Cortex of kidney (tissue), 1 donor: ENCODE results near the gene KLHL11.
"Not testable (repeated sequence)": the region's sequence is repeated elsewhere in the genome, so short reads cannot be mapped to it uniquely, and the experiment has no call there.

ENCODE experiments used
- DNase-seq: peaks from one replicate; lab custom pipeline; 2025; lab: John Stamatoyannopoulos, UW

Gene KLHL11

GRCh38 chr17:41836550-41837196 is 28.6 kb downstream of the KLHL11 start:
- DNase-seq = no peak

DNA sequence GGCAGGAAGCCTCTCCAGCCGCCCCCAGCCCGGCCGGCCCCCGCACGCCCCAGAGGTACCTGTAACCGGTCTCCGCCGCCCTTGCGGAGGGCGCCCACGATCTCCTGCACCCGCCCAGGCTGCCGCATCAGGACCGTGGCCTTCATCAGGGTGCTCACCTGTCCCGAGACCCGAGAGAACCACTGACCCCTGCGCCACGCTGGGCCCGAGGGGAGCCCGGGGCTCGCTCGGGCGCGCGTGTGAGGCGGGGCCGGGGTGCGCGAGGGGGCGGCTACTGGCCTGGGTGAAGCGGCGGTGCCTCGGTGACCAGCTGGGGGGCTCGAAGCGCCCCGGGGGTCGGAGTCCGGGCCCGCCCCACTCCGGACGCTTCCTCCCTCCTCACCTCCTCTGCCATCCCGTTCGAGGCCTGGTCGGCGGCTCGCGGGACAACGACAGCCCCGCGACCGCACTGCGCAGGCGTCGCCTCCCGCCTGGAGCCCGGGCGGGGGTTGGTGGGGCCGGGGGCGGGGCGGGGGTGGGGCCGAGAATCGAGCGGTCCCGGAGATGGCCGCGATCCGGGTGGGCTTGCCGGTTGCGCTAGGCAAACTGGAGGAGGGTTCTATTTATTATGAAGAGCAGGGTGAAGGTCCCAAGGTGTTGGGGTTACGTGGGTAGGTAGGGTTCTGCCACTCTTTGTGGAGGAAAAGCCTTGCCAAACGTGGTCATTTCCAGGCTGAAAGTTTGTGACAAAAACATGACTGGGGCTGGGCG is 29.2 kb downstream of the KLHL11 start, which contains the start of gene NT5C3B:
TSS of gene NT5C3B (minus strand) at position 433 of the 750 bp plus-strand sequence. CDS start at position 394, 39 bp downstream.
- DNase-seq = no peak

DNA sequence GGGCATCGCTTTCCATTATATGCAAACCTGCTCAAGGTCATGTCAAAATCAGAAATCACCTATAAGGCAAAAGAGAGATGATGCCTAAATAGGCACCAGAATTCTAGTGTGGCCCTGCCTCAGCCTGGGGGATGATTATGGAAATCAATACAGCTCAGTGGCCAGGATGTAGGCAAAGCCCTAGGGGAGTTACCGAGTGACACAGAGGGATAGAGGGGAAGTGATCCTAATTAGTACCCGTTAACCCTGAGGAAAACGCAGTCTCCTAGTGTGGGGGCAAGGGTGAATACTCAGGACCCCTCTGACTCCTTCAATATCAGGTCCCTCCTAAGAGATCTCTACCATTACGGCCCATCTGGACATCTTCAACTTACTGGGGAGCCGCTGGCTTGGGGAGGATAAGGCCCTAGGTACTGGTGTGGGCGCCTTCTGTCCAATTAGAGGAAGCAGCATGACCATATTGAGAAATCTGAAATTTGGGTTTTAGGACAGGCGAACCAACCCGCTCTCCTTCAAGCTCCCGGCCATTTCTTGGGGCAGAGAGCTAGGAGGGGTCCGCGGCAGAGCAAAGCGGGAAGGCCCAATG is 29.9 kb downstream of the KLHL11 start:
- DNase-seq = no peak

DNA sequence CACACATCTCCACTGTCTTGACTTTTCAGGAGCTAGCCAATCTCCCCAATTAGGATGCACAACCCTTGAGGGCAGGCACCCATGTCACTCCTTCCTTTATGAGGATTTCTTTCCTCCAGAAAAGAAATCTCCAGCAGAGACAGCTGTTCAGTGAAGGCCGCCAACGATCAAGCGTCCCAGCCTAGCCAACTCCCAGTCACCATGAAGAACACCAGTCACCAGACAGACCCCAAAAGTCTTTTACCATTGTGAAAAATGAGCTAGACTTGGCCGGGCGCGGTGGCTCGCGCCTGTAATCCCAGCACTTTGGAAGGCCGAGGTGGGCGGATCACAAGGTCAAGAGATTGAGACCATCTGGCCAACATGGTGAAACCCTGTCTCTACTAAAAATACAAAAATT is 35.3 kb downstream of the KLHL11 start:
- not testable (repeated sequence) for DNase-seq

DNA sequence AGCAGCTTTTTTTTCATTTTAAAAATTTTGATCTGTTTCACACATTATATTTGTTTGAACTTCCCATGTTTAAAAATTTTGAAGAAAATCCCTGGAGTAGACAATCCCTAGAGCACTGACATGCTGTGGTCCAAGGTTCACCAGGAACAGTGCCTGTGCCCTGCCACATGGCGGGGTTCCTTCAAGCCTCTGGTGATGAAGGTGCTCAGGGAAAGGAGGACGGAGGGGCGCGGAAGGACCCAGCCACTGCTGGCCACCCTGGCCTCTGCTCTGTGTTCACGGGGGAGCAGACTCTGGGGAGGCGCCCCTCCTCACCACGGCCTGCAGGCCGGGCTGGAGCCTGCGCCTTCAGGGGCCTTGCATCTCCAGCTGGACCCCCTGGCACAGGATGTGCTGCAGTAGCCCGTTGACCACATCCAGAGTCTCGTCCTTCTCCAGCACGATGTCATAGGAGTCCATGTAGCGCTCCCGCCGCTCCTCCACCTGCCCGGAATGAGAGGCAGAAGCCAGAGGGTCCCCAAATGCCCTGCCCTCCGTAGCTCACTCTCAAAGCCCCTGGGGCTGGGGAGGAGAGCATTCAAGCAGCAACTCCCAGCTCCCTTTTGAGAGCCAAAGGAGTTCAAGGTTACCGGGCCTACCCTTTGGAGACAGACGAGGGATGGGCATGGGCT is 39.9 kb downstream of the KLHL11 start:
- no peak for DNase-seq

DNA sequence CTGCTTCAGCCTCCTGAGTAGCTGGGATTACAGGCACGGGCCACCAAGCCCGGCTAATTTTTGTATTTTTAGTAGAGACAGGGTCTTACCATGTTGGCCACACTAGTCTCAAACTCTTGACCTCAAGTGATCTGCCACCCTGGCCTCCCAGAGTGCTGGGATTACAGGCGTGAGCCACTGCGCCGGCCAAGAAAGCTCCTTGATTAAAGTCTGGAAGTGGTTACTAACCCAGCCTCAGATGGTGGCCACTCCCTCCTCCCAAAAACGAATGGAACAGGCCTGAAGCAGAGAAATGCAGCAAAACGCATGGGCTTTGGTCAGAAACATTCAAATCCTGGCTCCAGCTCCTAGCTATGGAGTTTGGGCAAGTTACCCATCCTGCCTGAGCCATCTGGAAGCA is 41.1 kb downstream of the KLHL11 start:
- DNase-seq = no peak

DNA sequence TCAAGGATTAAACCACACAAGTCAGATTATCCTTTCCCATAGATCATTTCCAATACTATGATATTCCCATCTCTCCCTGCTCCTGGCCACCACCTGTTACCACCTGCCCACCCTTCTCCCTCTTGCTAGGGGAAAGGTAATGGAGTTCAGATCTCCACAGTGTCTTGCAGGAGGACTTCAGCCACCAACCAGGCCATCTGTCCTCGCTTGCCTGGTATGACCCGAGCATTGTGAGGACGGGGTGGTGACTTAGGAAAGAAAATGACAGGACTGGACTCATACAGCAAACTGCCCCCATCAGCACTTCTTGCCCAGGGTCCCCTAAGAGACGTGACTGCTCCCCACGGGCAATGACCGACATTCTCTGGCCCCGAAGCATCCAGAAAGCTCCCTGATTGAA is 41.6 kb downstream of the KLHL11 start:
- DNase-seq = no peak

DNA sequence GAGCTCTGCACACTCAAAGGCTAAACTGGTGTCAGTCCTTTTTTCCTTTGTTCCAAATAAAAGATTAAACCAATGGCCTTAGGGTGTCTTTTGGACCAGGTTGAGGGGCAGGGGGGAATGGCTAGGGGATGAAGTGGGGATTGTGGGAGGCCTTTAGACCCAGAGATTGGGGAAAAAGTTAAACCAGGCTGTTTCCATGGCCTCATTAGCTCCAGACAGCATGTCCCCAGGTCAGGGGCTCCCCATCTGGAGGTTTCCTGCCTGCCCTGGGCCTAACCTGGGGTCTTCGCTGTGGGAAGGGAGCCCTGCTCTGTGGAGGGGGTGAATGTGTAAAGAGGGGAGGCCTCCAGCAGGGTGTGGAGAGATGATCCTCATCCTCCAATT is 42.1 kb downstream of the KLHL11 start:
- DNase-seq = no peak

GRCh38 chr17:41822216-41823140 is 42.7 kb downstream of the KLHL11 start:
- DNase-seq = no peak

DNA sequence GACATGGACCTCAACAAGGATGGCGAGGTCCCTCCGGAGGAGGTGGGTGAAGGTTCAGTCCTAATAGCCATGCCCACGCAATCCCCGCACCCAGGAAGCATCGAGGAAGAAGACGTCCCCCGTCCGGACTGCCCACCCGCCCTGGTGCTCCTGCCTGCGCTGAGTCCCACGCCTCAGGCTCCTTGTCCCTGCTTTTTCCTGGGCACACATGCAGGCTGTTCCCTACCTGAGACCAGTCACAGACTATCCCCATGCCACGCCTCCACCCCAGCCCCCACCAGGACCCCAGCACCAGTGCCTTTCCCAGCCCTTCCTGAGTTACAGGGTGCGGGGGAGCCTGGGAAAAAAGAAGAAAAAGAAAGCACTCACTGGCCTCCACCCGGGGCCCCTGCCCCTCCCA is 43.4 kb downstream of the KLHL11 start:
- no peak for DNase-seq

DNA sequence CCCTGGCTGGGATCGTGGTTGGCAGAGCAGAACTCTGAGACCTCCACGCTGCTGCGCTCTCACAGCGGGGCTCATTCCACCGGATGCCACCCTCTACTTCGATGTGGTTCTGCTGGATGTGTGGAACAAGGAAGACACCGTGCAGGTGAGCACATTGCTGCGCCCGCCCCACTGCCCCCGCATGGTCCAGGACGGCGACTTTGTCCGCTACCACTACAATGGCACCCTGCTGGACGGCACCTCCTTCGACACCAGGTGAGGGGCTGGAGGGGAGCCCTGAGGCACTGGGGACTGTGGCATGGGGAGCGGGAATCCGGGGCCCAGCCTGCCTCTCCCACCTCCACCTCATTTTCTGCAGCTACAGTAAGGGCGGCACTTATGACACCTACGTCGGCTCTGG is 47.2 kb downstream of the KLHL11 start:
- DNase-seq = no peak

- DNase-seq = no peak
Measured at GRCh38 chr17:41816637-41817320, 48.4 kb downstream of the KLHL11 start.

GRCh38 chr17:41814195-41814594 is 51.0 kb downstream of the KLHL11 start:
- DNase-seq = no peak

- DNase-seq = no peak
Measured at GRCh38 chr17:41813699-41814124, 51.5 kb downstream of the KLHL11 start.

DNA sequence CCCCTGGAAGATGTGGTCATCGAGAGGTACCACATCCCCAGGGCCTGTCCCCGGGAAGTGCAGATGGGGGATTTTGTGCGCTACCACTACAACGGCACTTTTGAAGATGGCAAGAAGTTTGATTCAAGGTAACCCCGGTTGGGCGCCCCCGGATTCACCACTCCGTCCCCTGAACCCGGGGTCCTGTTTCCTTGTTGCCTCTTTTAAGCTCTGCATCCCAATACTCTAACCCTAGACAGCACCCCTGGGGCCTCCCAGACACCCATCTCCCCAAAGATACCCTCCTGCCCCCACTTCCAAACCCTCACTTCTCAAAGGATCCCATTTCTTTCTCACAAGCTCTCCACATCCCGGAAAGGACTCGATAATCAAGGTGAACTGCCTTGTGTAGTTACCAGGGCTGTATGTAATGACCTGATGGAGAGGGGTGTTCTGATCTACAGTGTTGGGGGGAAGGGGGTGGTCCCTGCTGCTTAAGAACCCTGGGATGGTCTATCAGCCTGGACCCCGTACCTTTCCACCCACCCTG is 52.0 kb downstream of the KLHL11 start:
- DNase-seq = no peak

- DNase-seq = no peak
Measured at GRCh38 chr17:41812381-41813151, 52.7 kb downstream of the KLHL11 start, which contains the start of gene FKBP10. TSS of gene FKBP10 (plus strand) at chr17:41813004. CDS start at chr17:41813035, 31 bp downstream.

GRCh38 chr17:41811549-41812380 is 53.5 kb downstream of the KLHL11 start, which contains the start of gene P3H4:
TSS of gene P3H4 (minus strand) at chr17:41811949. CDS start at chr17:41811915, 34 bp downstream.
- DNase-seq = no peak

GRCh38 chr17:41810659-41811548 is 54.3 kb downstream of the KLHL11 start:
- DNase-seq = no peak
